GM10847 (cell line): ENCODE results near the gene GNAT2.

ENCODE experiments used
- POLR2A ChIP-seq: IDR thresholded peaks from 2 replicates; pipeline ENCODE4 v1.6.1; 2011; ENCODE audit not compliant: insufficient read length; ENCODE audit errors: extremely low read depth

The GNAT2 gene

GRCh38 chr1:109610609-109611307 lies 8.7 kb downstream of the GNAT2 start:
- no peak for TF ChIP-seq POLR2A

- no peak for TF ChIP-seq POLR2A
Observed at GRCh38 chr1:109609881-109610280, 9.5 kb downstream of the GNAT2 start.

- TF ChIP-seq POLR2A = no peak
Observed at GRCh38 chr1:109605381-109605780, 14.0 kb downstream of the GNAT2 start.

GRCh38 chr1:109603229-109603628 lies 16.2 kb downstream of the GNAT2 start:
- TF ChIP-seq POLR2A = no peak

GRCh38 chr1:109598655-109599054 lies 20.8 kb downstream of the GNAT2 start:
- TF ChIP-seq POLR2A = no peak

- TF ChIP-seq POLR2A = no peak
Observed at GRCh38 chr1:109598156-109598555, 21.3 kb downstream of the GNAT2 start.

- no peak for TF ChIP-seq POLR2A
Observed at GRCh38 chr1:109595531-109595930, 23.9 kb downstream of the GNAT2 start.

- no peak for TF ChIP-seq POLR2A
Observed at GRCh38 chr1:109592916-109593315, 26.5 kb downstream of the GNAT2 start.

- no peak for TF ChIP-seq POLR2A
Observed at GRCh38 chr1:109589679-109590078, 29.7 kb downstream of the GNAT2 start.

- TF ChIP-seq POLR2A = no peak
Observed at GRCh38 chr1:109589177-109589576, 30.2 kb downstream of the GNAT2 start.

- TF ChIP-seq POLR2A = no peak
Observed at GRCh38 chr1:109586055-109586454, 33.4 kb downstream of the GNAT2 start.

GRCh38 chr1:109584766-109585165 lies 34.6 kb downstream of the GNAT2 start:
- TF ChIP-seq POLR2A = no peak

GRCh38 chr1:109582021-109582420 lies 37.4 kb downstream of the GNAT2 start:
- TF ChIP-seq POLR2A = no peak

- TF ChIP-seq POLR2A = no peak
Observed at GRCh38 chr1:109579491-109579890, 39.9 kb downstream of the GNAT2 start.

- TF ChIP-seq POLR2A = no peak
Observed at GRCh38 chr1:109578947-109579443, 40.4 kb downstream of the GNAT2 start.

GRCh38 chr1:109573785-109574184 lies 45.6 kb downstream of the GNAT2 start:
- TF ChIP-seq POLR2A = no peak

- no peak for TF ChIP-seq POLR2A
Observed at GRCh38 chr1:109570414-109570813, 49.0 kb downstream of the GNAT2 start.
